Trophoblast cell (in vitro differentiated cells and primary cell): ENCODE measurements around the gene C1orf216.

ENCODE experiments used
- DNase-seq, 2 donors: peaks; one replicate each; pipeline ENCODE4 v3.0.0-alpha.2; 2016
- H2AFZ ChIP-seq: 2 replicates; pipeline ENCODE4 v1.6.1; 2013; ENCODE audit warnings: low read length, moderate library complexity, mild to moderate bottlenecking; ENCODE audit not compliant: insufficient read depth, poor library complexity
- H2AK5ac ChIP-seq: 2 replicates; pipeline ENCODE4 v1.6.1; 2013; ENCODE audit warnings: mild to moderate bottlenecking, low read length
- H2BK120ac ChIP-seq: 2 replicates; pipeline ENCODE4 v1.6.1; 2013; ENCODE audit warnings: low read length, mild to moderate bottlenecking, moderate library complexity; ENCODE audit not compliant: insufficient read depth, poor library complexity
- H2BK12ac ChIP-seq: 2 replicates; pipeline ENCODE4 v1.6.1; 2013; ENCODE audit warnings: mild to moderate bottlenecking, low read length, moderate library complexity
- H2BK5ac ChIP-seq: 2 replicates; pipeline ENCODE4 v1.6.1; 2013; ENCODE audit warnings: low read length, low read depth, moderate library complexity, mild to moderate bottlenecking; ENCODE audit not compliant: poor library complexity
- H3K14ac ChIP-seq: 2 replicates; pipeline ENCODE4 v1.6.1; 2013; ENCODE audit warnings: mild to moderate bottlenecking, low read length
- H3K18ac ChIP-seq: 2 replicates; pipeline ENCODE4 v1.6.1; 2013; ENCODE audit warnings: mild to moderate bottlenecking, low read length
- H3K23ac ChIP-seq: 2 replicates; pipeline ENCODE4 v1.6.1; 2013; ENCODE audit warnings: low read length
- H3K27ac ChIP-seq: 2 replicates; pipeline ENCODE4 v1.5.1; 2013; ENCODE audit warnings: low read depth, mild to moderate bottlenecking, inconsistent platforms, low read length, moderate library complexity
- H3K27me3 ChIP-seq: 2 replicates; pipeline ENCODE4 v1.6.1; 2013; ENCODE audit warnings: inconsistent platforms, mild to moderate bottlenecking, low read length, moderate library complexity; ENCODE audit not compliant: insufficient read depth
- H3K36me3 ChIP-seq, 2 experiments: 1 replicate in 1 of 2; 2 replicates in 1 of 2; pipeline ENCODE4 v1.6.1; 2013; ENCODE audit warnings: low read length in 2 of 2, mild to moderate bottlenecking in 2 of 2, moderate library complexity in 1 of 2; ENCODE audit not compliant: insufficient read depth in 2 of 2, control insufficient read depth in 1 of 2
- H3K4ac ChIP-seq: 2 replicates; pipeline ENCODE4 v1.6.1; 2013; ENCODE audit warnings: low read depth, mild to moderate bottlenecking, low read length, moderate library complexity
- H3K4me1 ChIP-seq, 2 experiments: 1 replicate in 1 of 2; 2 replicates in 1 of 2; pipeline ENCODE4 v1.6.1; 2013; ENCODE audit warnings: low read length in 2 of 2, mild to moderate bottlenecking in 2 of 2, moderate library complexity in 1 of 2; ENCODE audit not compliant: insufficient read depth in 2 of 2, control insufficient read depth in 1 of 2
- H3K4me2 ChIP-seq: 2 replicates; pipeline ENCODE4 v1.6.1; 2013; ENCODE audit warnings: inconsistent platforms, mild to moderate bottlenecking, low read length, moderate library complexity
- H3K4me3 ChIP-seq: 2 replicates; pipeline ENCODE4 v1.5.1; 2013; ENCODE audit warnings: mild to moderate bottlenecking, low read depth, low read length, inconsistent platforms
- H3K79me1 ChIP-seq: one replicate; pipeline ENCODE4 v1.6.1; 2013; ENCODE audit warnings: low read length
- H3K79me2 ChIP-seq: 2 replicates; pipeline ENCODE4 v1.6.1; 2013; ENCODE audit warnings: low read length, mild to moderate bottlenecking; ENCODE audit not compliant: control insufficient read depth, insufficient read depth, poor library complexity
- H3K9ac ChIP-seq: 2 replicates; pipeline ENCODE4 v1.6.1; 2013; ENCODE audit warnings: mild to moderate bottlenecking, low read length
- H3K9me3 ChIP-seq: 2 replicates; pipeline ENCODE4 v1.6.1; 2013; ENCODE audit warnings: low read depth, mild to moderate bottlenecking, control low read depth, inconsistent platforms, low read length; ENCODE audit not compliant: insufficient read depth
- H4K12ac ChIP-seq: 2 replicates; pipeline ENCODE4 v1.6.1; 2013; ENCODE audit warnings: low read depth, mild to moderate bottlenecking, low read length, moderate library complexity
- H4K8ac ChIP-seq: 2 replicates; pipeline ENCODE4 v1.6.1; 2013; ENCODE audit warnings: low read depth, mild to moderate bottlenecking, low read length, moderate library complexity
- H4K91ac ChIP-seq: one replicate; pipeline ENCODE4 v1.6.1; 2013; ENCODE audit warnings: low read depth, mild to moderate bottlenecking, low read length, moderate library complexity
- WGBS: extraction: QIAGEN DNeasy Blood & Tissue Kit; methylation state at CpG from one replicate; pipeline ENCODE4 v1.1.7; 2013; ENCODE audit warnings: missing lambda C conversion rate; ENCODE audit not compliant: insufficient read length, insufficient coverage; ENCODE audit errors: extremely low coverage; 5-methylcytosine and 5-hydroxymethylcytosine counted together

The C1orf216 gene

GRCh38 chr1:35680271-35680670, 38.4 kb downstream of the C1orf216 start:
- no peak for DNase-seq
- Histone ChIP-seq H2AFZ (no peak overlapping the region), H2BK5ac (no peak overlapping the region), H2AK5ac (no peak overlapping the region), H3K23ac (no peak overlapping the region), H3K36me3 (no peaks in the 10 kb centered on the region), H3K4me1 (no peaks in the 10 kb centered on the region), H3K4ac (no peak overlapping the region), H4K12ac (no peak overlapping the region), H3K4me3 (no peak overlapping the region), H2BK120ac (no peak overlapping the region), H4K91ac (no peak overlapping the region), H3K79me1 (no peaks in the 10 kb centered on the region), H2BK12ac (no peak overlapping the region), H3K79me2 (no peaks in the 10 kb centered on the region), H3K27ac (no peak overlapping the region), H3K27me3 (no peaks in the 10 kb centered on the region), H4K8ac (no peak overlapping the region), H3K18ac (no peak overlapping the region), H3K14ac (no peak overlapping the region), H3K4me2 (no peak overlapping the region), H3K9me3 (peaks cover 2% of the 10 kb centered on the region), H3K9ac (no peak overlapping the region)
- no CpG with 5 or more reads among the region's 3 CpGs for WGBS

- no peak overlapping the region for H3K4me3 ChIP-seq
- no peaks in the 10 kb centered on the region for H3K36me3 ChIP-seq
- no peaks in the 10 kb centered on the region for H3K79me2 ChIP-seq
- H3K4me1 ChIP-seq, result no peaks in the 10 kb centered on the region
- H2BK12ac ChIP-seq, result no peak overlapping the region
- no peak overlapping the region for H4K12ac ChIP-seq
- DNase-seq, result no peak
- no peak overlapping the region for H3K18ac ChIP-seq
- no peak overlapping the region for H3K4ac ChIP-seq
- no CpG with 5 or more reads among the region's 1 CpG for WGBS
- H2AFZ ChIP-seq, result no peak overlapping the region
- H3K23ac ChIP-seq, result no peak overlapping the region
- H2BK5ac ChIP-seq, result no peak overlapping the region
- H2AK5ac ChIP-seq, result no peak overlapping the region
- no peak overlapping the region for H3K14ac ChIP-seq
- no peaks in the 10 kb centered on the region for H3K79me1 ChIP-seq
- no peak overlapping the region for H3K9ac ChIP-seq
- no peak overlapping the region for H3K27ac ChIP-seq
- H3K27me3 ChIP-seq, result no peaks in the 10 kb centered on the region
- no peak overlapping the region for H4K8ac ChIP-seq
- H3K4me2 ChIP-seq, result no peak overlapping the region
- H3K9me3 ChIP-seq, result no peaks in the 10 kb centered on the region
- H4K91ac ChIP-seq, result no peak overlapping the region
- no peak overlapping the region for H2BK120ac ChIP-seq
These were observed 42.9 kb downstream of the C1orf216 start for GRCh38 chr1:35675773-35676172.

- H3K23ac ChIP-seq, result no peak overlapping the region
- H2BK12ac ChIP-seq, result no peak overlapping the region
- H3K4ac ChIP-seq, result no peak overlapping the region
- no peak overlapping the region for H4K8ac ChIP-seq
- no peaks in the 10 kb centered on the region for H3K36me3 ChIP-seq
- no peak overlapping the region for H2AFZ ChIP-seq
- H3K27me3 ChIP-seq, result no peaks in the 10 kb centered on the region
- no peak overlapping the region for H3K18ac ChIP-seq
- no peak overlapping the region for H3K9ac ChIP-seq
- H2AK5ac ChIP-seq, result no peak overlapping the region
- no peak overlapping the region for H2BK5ac ChIP-seq
- H3K4me3 ChIP-seq, result no peak overlapping the region
- H3K4me2 ChIP-seq, result no peak overlapping the region
- H3K79me2 ChIP-seq, result no peaks in the 10 kb centered on the region
- H3K14ac ChIP-seq, result no peak overlapping the region
- H3K79me1 ChIP-seq, result no peaks in the 10 kb centered on the region
- no peaks in the 10 kb centered on the region for H3K4me1 ChIP-seq
- no peak overlapping the region for H3K27ac ChIP-seq
- H2BK120ac ChIP-seq, result no peak overlapping the region
- no peak for DNase-seq
- no CpG with 5 or more reads among the region's 5 CpGs for WGBS
- no peaks in the 10 kb centered on the region for H3K9me3 ChIP-seq
- H4K12ac ChIP-seq, result no peak overlapping the region
- no peak overlapping the region for H4K91ac ChIP-seq
These were observed 44.6 kb downstream of the C1orf216 start for GRCh38 chr1:35674111-35674510.

- Histone ChIP-seq H3K14ac (no peak overlapping the region), H2BK120ac (no peak overlapping the region), H3K27ac (no peak overlapping the region), H3K23ac (no peak overlapping the region), H2BK12ac (no peak overlapping the region), H3K4me1 (no peaks in the 10 kb centered on the region), H2BK5ac (no peak overlapping the region), H4K8ac (no peak overlapping the region), H3K4ac (no peak overlapping the region), H2AFZ (no peak overlapping the region), H3K4me3 (no peak overlapping the region), H3K79me1 (no peaks in the 10 kb centered on the region), H3K79me2 (no peaks in the 10 kb centered on the region), H2AK5ac (no peak overlapping the region), H3K18ac (no peak overlapping the region), H4K12ac (no peak overlapping the region), H3K36me3 (no peaks in the 10 kb centered on the region), H3K27me3 (no peaks in the 10 kb centered on the region), H3K9ac (no peak overlapping the region), H3K4me2 (no peak overlapping the region), H4K91ac (no peak overlapping the region), H3K9me3 (no peaks in the 10 kb centered on the region)
- no peak for DNase-seq
- no CpG with 5 or more reads among the region's 6 CpGs for WGBS
These were observed 46.6 kb downstream of the C1orf216 start for GRCh38 chr1:35672116-35672515.
